Activated CD8-positive, alpha-beta memory T cell treated with anti-CD3 and anti-CD28 coated beads, Interleukin-2, amount 50 U/mL, for 1 hour (primary cell): ENCODE measurements around the gene DYNC1I2.

Experiments
- DNase-seq: peaks from one replicate; pipeline ENCODE4 v3.0.0-alpha.2; 2020; ENCODE audit errors: extremely low read depth

Gene DYNC1I2

DNA sequence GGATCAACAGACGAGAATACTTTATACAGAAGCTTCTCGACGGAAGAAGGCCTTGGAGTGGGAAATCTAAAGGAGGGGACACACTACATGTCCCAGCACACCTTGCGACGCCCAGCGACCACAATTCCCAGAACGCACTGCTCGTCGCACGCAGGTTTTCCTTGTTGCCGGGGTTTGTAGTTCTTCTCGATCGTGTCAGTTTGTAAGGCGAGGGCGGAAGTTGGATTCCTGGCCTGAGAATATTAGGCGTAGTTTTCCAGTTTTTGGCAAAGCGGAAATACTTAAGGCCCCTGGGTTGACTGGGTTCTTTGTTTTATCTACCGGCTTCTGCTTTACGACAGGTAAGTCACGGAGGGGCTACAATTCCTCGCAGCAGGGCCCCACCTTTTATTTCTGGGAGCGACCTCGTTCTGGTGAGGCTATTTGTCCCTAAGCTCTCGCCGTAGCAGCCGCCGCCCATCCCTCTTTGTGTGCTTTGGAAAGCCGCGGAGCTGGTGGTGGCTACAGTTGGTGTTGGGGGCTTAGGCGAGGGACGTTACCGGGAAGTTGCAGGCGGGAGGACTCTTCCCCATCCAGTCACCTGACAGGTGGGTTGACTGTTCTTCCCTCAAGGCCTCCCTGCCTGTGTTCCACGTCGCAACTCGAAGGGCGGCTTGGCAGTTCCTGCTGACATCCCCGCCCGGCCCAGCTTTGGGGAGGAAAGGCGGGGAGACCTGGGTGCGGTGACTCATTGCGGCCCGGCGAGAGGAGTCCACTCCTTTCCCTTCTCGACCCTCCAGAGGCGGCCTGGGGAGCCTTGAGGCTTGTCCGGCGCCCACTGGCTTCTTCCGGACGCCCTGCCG lies at the start of gene DYNC1I2:
DYNC1I2 (plus strand) TSS at position 183 of the 842 bp plus-strand sequence. CDS start 2,687 bp downstream, outside the sequence.
- peak; percentile 43 for DNase-seq

- DNase-seq: no peak
These were observed 35.4 kb upstream of the DYNC1I2 start for GRCh38 chr2:171651667-171652415.

DNA sequence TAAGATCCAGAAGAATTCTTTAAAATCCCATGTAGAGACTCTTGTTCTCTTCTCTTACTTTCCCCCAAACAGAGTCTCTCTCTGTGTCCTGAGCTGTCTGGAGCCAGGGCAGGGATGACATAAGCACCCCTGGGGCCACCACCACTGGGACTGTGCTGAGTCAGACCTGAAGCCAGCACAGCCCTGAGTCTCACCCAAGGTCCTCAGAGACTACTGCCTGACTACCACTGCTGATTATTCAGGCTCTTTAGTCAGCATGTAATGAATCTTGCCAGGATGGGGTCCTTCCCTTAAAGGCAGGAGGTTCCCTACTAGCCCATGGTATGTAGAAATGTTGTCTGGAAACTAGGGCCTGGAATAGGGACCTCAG lies 34.9 kb upstream of the DYNC1I2 start:
- no peak for DNase-seq

DNA sequence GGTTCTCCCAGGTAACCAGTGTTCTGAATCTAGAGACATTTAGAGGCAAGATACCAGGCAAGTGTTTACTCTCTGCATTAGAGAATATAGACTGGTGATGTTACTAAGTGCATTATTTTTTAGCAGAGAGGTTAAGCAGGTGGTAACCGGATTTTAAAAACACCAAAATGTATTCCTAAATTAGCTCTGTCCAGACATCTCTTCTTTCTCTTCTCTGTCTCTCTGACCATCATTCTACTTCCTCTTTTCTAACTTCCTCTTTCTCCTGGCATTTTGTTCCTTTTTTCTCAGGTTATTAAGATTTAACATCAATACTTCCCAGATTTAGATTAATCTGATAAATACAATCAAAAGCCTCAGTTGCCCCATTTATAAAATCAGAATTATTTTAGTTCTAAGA lies 31.7 kb upstream of the DYNC1I2 start:
- DNase-seq: no peak

GRCh38 chr2:171667041-171667440 lies 20.2 kb upstream of the DYNC1I2 start:
- DNase-seq: no peak

GRCh38 chr2:171668183-171668582 lies 19.1 kb upstream of the DYNC1I2 start:
- DNase-seq: no peak

- DNase-seq: no peak
These were observed 18.1 kb upstream of the DYNC1I2 start for GRCh38 chr2:171669121-171669520.

GRCh38 chr2:171670655-171671054 lies 16.6 kb upstream of the DYNC1I2 start:
- DNase-seq: no peak

DNA sequence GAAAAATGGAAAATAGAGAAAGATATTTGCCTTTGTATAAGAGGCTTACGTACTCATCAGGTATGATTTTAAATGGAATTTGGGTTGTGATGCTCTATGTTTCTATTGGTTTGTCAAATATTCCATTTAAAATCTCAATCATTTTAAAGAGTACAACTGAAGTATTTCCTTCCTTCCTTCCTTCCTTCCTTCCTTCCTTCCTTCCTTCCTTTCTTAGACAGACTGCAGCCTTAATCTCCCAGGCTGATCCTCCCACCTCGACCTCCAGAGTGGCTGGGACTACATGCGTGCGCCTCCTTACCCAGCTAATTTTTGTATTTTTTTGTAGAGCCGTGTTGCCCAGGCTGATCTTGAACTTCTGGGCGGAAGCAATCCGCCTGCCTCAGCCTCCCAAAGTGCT lies 15.4 kb upstream of the DYNC1I2 start:
- DNase-seq: no peak

DNA sequence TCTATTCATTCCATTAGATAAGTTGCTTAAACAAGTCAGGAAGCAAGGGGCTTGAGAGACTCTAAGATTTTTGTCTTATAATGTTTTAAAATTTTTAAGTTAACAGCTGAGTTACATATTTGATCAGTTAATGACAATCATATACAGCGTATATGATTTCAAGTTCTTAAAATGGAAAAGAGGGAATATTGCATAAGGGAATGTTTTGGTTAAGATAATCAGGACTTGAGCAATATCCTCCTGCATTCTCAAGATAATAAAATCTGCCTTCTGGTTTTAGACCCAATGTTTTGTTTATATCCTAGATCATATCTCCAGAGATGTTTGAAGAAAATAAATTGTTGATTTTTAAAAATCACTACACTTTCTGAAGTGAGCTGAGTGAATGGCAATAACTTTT lies 13.4 kb upstream of the DYNC1I2 start:
- DNase-seq: no peak

- no peak for DNase-seq
These were observed 11.4 kb upstream of the DYNC1I2 start for GRCh38 chr2:171675810-171676345.

DNA sequence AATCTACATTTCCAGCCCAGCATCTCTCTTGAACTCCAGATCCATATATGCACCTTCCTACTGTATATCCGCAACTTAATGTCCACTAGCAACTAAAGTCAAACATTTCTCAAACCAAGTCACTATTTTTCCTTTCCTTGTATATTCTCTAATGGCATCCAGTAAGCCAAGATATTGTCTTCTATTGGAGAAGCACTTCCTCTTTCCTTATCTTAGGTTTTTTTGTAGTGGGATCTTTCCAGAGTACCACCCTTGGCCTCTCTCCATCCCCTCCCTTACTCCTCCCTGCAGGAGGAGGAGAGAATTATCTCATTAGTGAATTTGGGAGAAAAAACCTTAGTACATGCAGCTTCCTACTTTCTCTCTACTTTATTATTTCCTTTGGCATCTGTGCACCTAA lies 8.7 kb upstream of the DYNC1I2 start:
- DNase-seq: no peak

DNA sequence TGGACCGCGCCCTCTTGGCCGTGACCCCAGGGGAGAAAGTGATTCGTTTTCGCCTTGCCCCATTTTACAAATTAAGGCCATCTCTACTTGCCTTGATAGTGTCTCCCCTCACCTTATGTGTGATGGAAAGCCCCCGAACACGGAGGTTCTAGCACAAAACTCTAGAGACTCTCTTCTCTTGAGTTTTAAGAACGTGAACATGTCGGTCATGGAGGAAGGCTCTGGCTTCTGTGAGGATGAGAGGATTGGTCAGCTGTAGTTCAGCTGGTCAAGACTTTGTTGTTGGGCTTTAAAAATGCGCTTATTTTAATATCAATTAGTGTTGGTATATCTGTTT lies 828 bp downstream of the DYNC1I2 start:
- no peak for DNase-seq

GRCh38 chr2:171692331-171692730 lies 5.1 kb downstream of the DYNC1I2 start:
- DNase-seq: no peak

GRCh38 chr2:171702781-171703556 lies 15.7 kb downstream of the DYNC1I2 start:
- no peak for DNase-seq

GRCh38 chr2:171703574-171704347 lies 16.5 kb downstream of the DYNC1I2 start:
- DNase-seq: no peak

DNA sequence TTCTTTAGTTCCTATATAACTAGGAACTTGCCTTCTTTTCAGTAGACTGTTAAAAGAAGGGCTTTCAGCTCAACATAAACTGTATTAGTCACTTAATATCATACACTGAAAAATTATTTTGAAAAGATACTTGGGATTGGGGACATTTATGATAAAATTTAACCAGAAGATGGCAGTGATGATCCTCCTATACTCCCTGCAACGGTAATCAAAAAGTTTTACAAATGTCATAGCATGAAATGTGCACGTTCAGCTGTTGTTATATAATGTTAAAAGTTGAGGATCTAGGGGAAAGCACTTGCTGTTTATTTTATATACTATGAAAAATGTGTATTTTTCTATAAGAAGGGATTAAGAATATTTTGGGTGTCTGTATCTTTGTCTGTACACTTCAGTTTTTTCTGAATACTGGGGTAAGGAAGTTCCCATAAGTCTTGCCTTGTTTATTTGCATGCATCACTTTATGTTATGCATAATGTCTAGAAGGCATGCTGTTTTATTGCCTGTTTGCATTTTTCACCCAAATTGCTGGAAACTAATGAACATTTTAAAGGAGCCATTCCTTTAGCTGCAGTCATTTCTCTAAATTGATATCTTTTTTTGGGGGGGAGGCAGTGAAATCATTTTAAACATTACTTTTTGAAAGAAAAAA lies 19.0 kb downstream of the DYNC1I2 start:
- DNase-seq: no peak

GRCh38 chr2:171707752-171708151 lies 20.5 kb downstream of the DYNC1I2 start:
- DNase-seq: no peak

DNA sequence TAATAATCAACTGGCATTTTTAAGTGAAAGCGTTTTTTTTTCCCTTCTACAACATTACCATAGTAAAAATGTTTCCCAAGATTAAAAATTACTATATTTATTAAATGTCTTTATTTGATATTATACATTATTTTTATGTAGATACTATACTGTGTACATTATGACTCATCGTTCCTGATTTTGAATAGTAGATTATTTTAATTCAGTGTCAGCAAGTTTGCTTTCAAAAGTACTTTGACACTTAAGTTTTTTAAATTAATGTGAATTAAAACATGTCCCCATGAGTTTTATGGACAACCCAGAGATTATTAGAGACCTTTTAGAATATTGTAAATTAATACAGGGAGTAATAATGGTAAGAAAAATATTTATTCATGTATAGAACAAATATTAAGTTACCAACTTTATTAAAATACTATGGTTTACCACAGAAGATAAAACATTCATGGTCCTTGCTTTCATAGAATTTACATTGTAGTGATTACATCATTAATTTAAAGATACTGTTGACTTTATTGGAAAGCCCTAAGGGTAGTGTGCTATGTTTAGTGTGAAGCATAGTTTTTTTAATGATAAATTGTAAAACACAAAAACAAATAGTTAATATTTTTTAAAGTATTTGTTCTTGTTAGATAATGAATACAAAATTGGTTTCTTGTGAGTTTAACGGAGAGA lies 21.9 kb downstream of the DYNC1I2 start:
- DNase-seq: no peak

- DNase-seq: no peak
These were observed 24.1 kb downstream of the DYNC1I2 start for GRCh38 chr2:171711351-171711750.
